HCT116 (cell line): ENCODE data around the gene KRTAP26-1. TPM values are rescaled to one million over a fixed set of nuclear protein-coding genes. Genes with fewer than 3 reads are reported as not detected.

Experiments used
- ATAC-seq: fragments of 200-7000 bp; cut with Tn5 transposase; 2 replicates; pipeline ENCODE4 v1.9.1; 2020; ENCODE audit warnings: mild to moderate bottlenecking, moderate library complexity
- BruUV-seq: library from RNA; stranded (reverse); fragments of 400-500 nt; replicated peaks from 2 replicates; lab custom pipeline; 2021; lab: Mats Ljungman, UMichigan
- CTCF ChIA-PET: fragments of 300-600 bp; sonication (Branson Sonifier 250); formaldehyde crosslinking; loops from one replicate; lab custom pipeline; 2021; ENCODE audit warnings: antibody characterized with exemption; lab: Charles Lee
- POLR2A ChIA-PET: fragments of 300-600, 350-600 bp; sonication (Branson Sonifier 250); formaldehyde crosslinking; loops from one replicate; lab custom pipeline; 2021; ENCODE audit warnings: antibody characterized with exemption; lab: Charles Lee
- RAD21 ChIA-PET, 2 experiments: fragments of 300-600 bp; sonication (Branson Sonifier 250); formaldehyde crosslinking; loops; one replicate each; lab custom pipeline; 2023; ENCODE audit warnings: low total read pairs in 2 of 2; ENCODE audit not compliant: uncharacterized antibody in 2 of 2, unreplicated experiment in 2 of 2, low non-redundant PET in 1 of 2; lab: Charles Lee
- DNase-seq: peaks from one replicate; pipeline ENCODE4 v3.0.0-alpha.2; 2010; ENCODE audit warnings: low read depth, low spot score
- H2AFZ ChIP-seq: fragments of 200-600 bp; shearing (Covaris generic), sonication (generic); 2 replicates; pipeline ENCODE4 v1.6.1; 2017; ENCODE audit warnings: low read depth, mixed run types, mixed read lengths, antibody characterized with exemption, low read length; ENCODE audit not compliant: poor library complexity, severe bottlenecking
- H3K27ac ChIP-seq: 2 replicates; pipeline ENCODE4 v1.5.1; 2012; ENCODE audit warnings: low read depth, low read length
- H3K27me3 ChIP-seq: fragments of 200-600 bp; sonication (generic); 2 replicates; pipeline ENCODE4 v1.6.1; 2016; ENCODE audit warnings: mixed run types, low read length, mixed read lengths; ENCODE audit not compliant: insufficient read depth
- H3K36me3 ChIP-seq, 2 experiments: fragments of 200-500 bp in 1 of 2; fragments of 200-600 bp in 1 of 2; sonication (Bioruptor generic) in 1 of 2; sonication (generic) in 1 of 2; 2 replicates each; pipeline versions ENCODE4 v1.5.1 to v1.6.1; 2014 to 2016; ENCODE audit warnings: low read length in 2 of 2, inconsistent platforms in 1 of 2, mixed read lengths in 1 of 2, mixed run types in 1 of 2; ENCODE audit not compliant: insufficient read depth in 2 of 2, control insufficient read depth in 1 of 2
- H3K4me1 ChIP-seq, 2 experiments: fragments of 200-600 bp in 1 of 2; sonication (generic) in 1 of 2; 2 replicates each; pipeline versions ENCODE4 v1.5.1 to v1.6.1; 2012 to 2017; ENCODE audit warnings: low read length in 2 of 2, inconsistent platforms in 1 of 2, mild to moderate bottlenecking in 1 of 2, mixed read lengths in 1 of 2, mixed run types in 1 of 2, moderate library complexity in 1 of 2; ENCODE audit not compliant: insufficient read depth in 2 of 2, control insufficient read depth in 1 of 2
- H3K4me2 ChIP-seq: fragments of 200-600 bp; sonication (generic); 2 replicates; pipeline ENCODE4 v1.6.1; 2017; ENCODE audit warnings: mixed run types, low read length, mixed read lengths
- H3K4me3 ChIP-seq, 2 experiments: fragments of 200-600 bp in 1 of 2; sonication (generic) in 1 of 2; replicated peaks in 1 of 2; 2 replicates each; pipeline ENCODE4 v1.5.1; 2011 to 2016; ENCODE audit warnings: low read length in 2 of 2, control low read depth in 1 of 2, low read depth in 1 of 2, mild to moderate bottlenecking in 1 of 2, mixed read lengths in 1 of 2, mixed run types in 1 of 2
- H3K79me2 ChIP-seq: fragments of 200-600 bp; sonication (generic); 2 replicates; pipeline ENCODE4 v1.6.1; 2017; ENCODE audit warnings: mild to moderate bottlenecking, mixed run types, low read length, moderate library complexity, mixed read lengths; ENCODE audit not compliant: insufficient read depth
- H3K9ac ChIP-seq: fragments of 200-600 bp; sonication (generic); 2 replicates; pipeline ENCODE4 v1.6.1; 2016; ENCODE audit warnings: low read length, mixed read lengths
- H3K9me2 ChIP-seq: fragments of 200-600 bp; sonication (generic), shearing (Covaris generic); 2 replicates; pipeline ENCODE4 v1.6.1; 2017; ENCODE audit warnings: mixed run types, mild to moderate bottlenecking, moderate library complexity; ENCODE audit not compliant: insufficient read depth
- H3K9me3 ChIP-seq, 2 experiments: fragments of 200-500 bp in 1 of 2; fragments of 200-600 bp in 1 of 2; sonication (Bioruptor generic) in 1 of 2; sonication (generic) in 1 of 2; 2 replicates each; pipeline ENCODE4 v1.6.1; 2014 to 2017; ENCODE audit warnings: low read length in 2 of 2, mixed read lengths in 2 of 2, inconsistent platforms in 1 of 2, low read depth in 1 of 2, mild to moderate bottlenecking in 1 of 2, mixed run types in 1 of 2, moderate library complexity in 1 of 2; ENCODE audit not compliant: control insufficient read depth in 1 of 2, insufficient read depth in 1 of 2
- H4K20me1 ChIP-seq: fragments of 200-600 bp; sonication (generic), shearing (Covaris generic); 2 replicates; pipeline ENCODE4 v1.6.1; 2017; ENCODE audit warnings: mixed run types, mild to moderate bottlenecking, moderate library complexity; ENCODE audit not compliant: insufficient read depth
- CBX3 ChIP-seq: IDR thresholded peaks from 2 replicates; pipeline ENCODE4 v1.6.1; 2012; ENCODE audit warnings: low read depth
- CEBPB ChIP-seq: IDR thresholded peaks from 2 replicates; pipeline ENCODE4 v1.6.1; 2012; ENCODE audit warnings: low read depth
- EGR1 ChIP-seq: IDR thresholded peaks from 2 replicates; pipeline ENCODE4 v1.6.1; 2012; ENCODE audit warnings: low read depth
- FOSL1 ChIP-seq: IDR thresholded peaks from 2 replicates; pipeline ENCODE4 v1.6.1; 2012; ENCODE audit warnings: low read depth
- POLR2A ChIP-seq: IDR thresholded peaks from 2 replicates; pipeline ENCODE4 v1.7.0; 2011; ENCODE audit warnings: borderline replicate concordance; ENCODE audit not compliant: insufficient read depth, insufficient read length; ENCODE audit errors: extremely low read depth
- SRF ChIP-seq: IDR thresholded peaks from 2 replicates; pipeline ENCODE4 v1.6.1; 2012; ENCODE audit warnings: low read depth
- TCF7L2 ChIP-seq: IDR thresholded peaks from 2 replicates; pipeline ENCODE4 v1.7.0; 2011; ENCODE audit warnings: borderline replicate concordance, inconsistent platforms; ENCODE audit not compliant: insufficient read depth, insufficient read length; ENCODE audit errors: extremely low read depth
- ZNF274 ChIP-seq: fragments of 200-500 bp; sonication (Bioruptor generic); IDR thresholded peaks from 2 replicates; pipeline ENCODE4 v1.6.1; 2014; ENCODE audit warnings: mild to moderate bottlenecking, low read depth, low read length, inconsistent platforms
- intact Hi-C: fragments of 100-400 bp; cut with micrococcal nuclease; formaldehyde crosslinking; loops from 2 replicates; pipeline ENCODE4 v1.10.0; 2022
- total RNA-seq: library from RNA; stranded (reverse); gene quantifications from one replicate; pipeline ENCODE4 v1.2.1, GENCODE V29; 2021; ENCODE audit not compliant: unreplicated experiment
- TF ChIP-seq, protein P1 (sequence below), 3 experiments: fragments of 200-600 bp in 1 of 3; sonication (generic) in 1 of 3; IDR thresholded peaks in 2 of 3; conservative IDR thresholded peaks in 1 of 3; 2 replicates each; pipeline ENCODE4 v1.5.1; 2012 to 2017; ENCODE audit warnings: low read depth in 2 of 3, low read length in 2 of 3, antibody characterized with exemption in 1 of 3, borderline replicate concordance in 1 of 3, control low read depth in 1 of 3, mild to moderate bottlenecking in 1 of 3, mixed read lengths in 1 of 3, mixed run types in 1 of 3, moderate library complexity in 1 of 3; ENCODE audit not compliant: insufficient read depth in 1 of 3
- TF ChIP-seq, protein P2 (sequence below): IDR thresholded peaks from 2 replicates; pipeline ENCODE4 v1.6.1; 2011; ENCODE audit warnings: mild to moderate bottlenecking, low read length, moderate library complexity; ENCODE audit not compliant: insufficient replicate concordance; ENCODE audit errors: extremely low read depth
- TF ChIP-seq, protein P3 (sequence below): IDR thresholded peaks from 2 replicates; pipeline ENCODE4 v1.6.1; 2012

Gene KRTAP26-1
- total RNA-seq, 1 experiment from 2014 or later, result not detected

DNA sequence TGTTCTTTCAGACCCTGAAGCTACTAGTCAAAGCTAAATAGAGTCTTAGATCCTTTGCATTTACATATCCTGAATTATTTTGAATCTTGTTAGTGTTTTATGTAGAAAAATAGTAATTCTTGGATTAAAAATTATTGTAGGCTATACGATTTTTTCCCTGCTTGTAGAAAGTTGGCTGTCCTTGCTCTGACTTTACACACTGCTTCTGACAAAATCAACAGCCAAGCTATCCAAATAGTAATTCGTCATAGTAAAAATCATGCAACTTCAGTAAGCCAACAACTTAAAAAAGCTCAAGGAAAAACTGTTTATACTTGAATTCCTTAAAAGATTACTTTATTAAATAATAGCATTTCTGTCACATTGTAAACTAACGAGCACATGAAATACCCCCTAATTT, 35.8 kb upstream of the KRTAP26-1 start:
- TF ChIP-seq, protein P1, sequence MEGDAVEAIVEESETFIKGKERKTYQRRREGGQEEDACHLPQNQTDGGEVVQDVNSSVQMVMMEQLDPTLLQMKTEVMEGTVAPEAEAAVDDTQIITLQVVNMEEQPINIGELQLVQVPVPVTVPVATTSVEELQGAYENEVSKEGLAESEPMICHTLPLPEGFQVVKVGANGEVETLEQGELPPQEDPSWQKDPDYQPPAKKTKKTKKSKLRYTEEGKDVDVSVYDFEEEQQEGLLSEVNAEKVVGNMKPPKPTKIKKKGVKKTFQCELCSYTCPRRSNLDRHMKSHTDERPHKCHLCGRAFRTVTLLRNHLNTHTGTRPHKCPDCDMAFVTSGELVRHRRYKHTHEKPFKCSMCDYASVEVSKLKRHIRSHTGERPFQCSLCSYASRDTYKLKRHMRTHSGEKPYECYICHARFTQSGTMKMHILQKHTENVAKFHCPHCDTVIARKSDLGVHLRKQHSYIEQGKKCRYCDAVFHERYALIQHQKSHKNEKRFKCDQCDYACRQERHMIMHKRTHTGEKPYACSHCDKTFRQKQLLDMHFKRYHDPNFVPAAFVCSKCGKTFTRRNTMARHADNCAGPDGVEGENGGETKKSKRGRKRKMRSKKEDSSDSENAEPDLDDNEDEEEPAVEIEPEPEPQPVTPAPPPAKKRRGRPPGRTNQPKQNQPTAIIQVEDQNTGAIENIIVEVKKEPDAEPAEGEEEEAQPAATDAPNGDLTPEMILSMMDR (IDR thresholded peaks at IDR 0.05 in 2 of 3, conservative IDR thresholded peaks at IDR 0.05 in 1 of 3; ENCODE audit: borderline replicate concordance in 1 of 3, insufficient read depth in 1 of 3, low read depth in 2 of 3, low read length in 2 of 3), result no peak
- TF ChIP-seq FOSL1, result no peak
- no peak for TF ChIP-seq TCF7L2
- TF ChIP-seq ZNF274, result no peak
- TF ChIP-seq SRF, result no peak
- no peak for TF ChIP-seq POLR2A
- RAD21 ChIA-PET, result no interaction called here
- peaks cover 7 to 16% of the 10 kb centered on the region in 2 experiments; a peak in 3 of 4 replicates for H3K9me3 ChIP-seq
- no peak overlapping the region for H3K9ac ChIP-seq
- intact Hi-C loops, result no loop called here
- H3K4me3 ChIP-seq, result no peak overlapping the region
- H3K79me2 ChIP-seq, result no peaks in the 10 kb centered on the region
- POLR2A ChIA-PET, result no interaction called here
- ATAC-seq (no peak), DNase-seq (no peak)
- H3K4me1 ChIP-seq, result no peaks in the 10 kb centered on the region
- CTCF ChIA-PET, result no interaction called here
- H3K4me2 ChIP-seq, result no peak overlapping the region
- no peaks in the 10 kb centered on the region for H3K9me2 ChIP-seq
- BruUV-seq, result no TSS peak
- no peaks in the 10 kb centered on the region for H3K36me3 ChIP-seq
- H3K27me3 ChIP-seq, result no peaks in the 10 kb centered on the region
- H4K20me1 ChIP-seq, result no peaks in the 10 kb centered on the region
- H2AFZ ChIP-seq, result no peak overlapping the region
- H3K27ac ChIP-seq, result no peak overlapping the region

DNA sequence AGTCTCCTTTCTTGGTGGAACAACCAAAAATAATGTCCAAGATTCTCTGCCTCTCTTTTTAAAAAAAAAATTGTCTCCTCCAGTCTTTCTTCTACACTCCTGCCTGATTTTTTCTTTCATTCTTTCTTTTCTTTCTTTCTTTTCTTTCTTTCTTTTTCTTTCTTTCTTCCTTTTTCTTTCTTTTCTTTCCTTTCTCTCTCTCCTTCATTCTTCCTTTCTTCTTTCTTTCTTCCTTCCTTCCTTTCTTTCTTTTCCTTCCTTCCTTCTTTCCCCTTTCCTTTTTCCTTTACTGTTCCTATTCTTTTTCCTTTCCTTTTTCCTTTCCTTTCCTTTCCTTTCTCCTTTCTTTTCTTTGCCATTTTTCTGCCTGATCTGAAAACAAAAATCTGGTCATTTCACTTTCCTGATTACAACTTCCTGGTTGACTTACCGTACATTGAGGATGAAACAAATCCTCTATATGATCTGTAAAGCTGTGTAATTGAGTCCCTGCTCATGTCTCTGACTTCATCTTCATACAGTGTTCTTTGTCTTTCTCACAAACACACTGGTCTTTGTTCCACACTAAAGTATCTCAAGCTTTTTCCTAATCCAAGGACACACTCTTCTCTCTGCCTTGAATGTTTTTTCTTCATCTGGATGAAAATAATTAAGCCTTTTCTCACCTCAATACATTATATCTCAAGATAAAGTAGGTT, 34.3 kb upstream of the KRTAP26-1 start:
- CTCF ChIA-PET, result no interaction called here
- Histone ChIP-seq H3K27me3 (no peaks in the 10 kb centered on the region), H3K9me3 (peaks cover 12 to 16% of the 10 kb centered on the region in 2 experiments; a peak in 3 of 4 replicates), H3K27ac (no peak overlapping the region), H3K9ac (no peak overlapping the region), H3K4me3 (no peak overlapping the region), H2AFZ (no peak overlapping the region), H3K36me3 (no peaks in the 10 kb centered on the region), H3K79me2 (no peaks in the 10 kb centered on the region), H3K9me2 (no peaks in the 10 kb centered on the region), H3K4me1 (no peaks in the 10 kb centered on the region), H3K4me2 (no peak overlapping the region), H4K20me1 (no peaks in the 10 kb centered on the region)
- DNase-seq (no peak), ATAC-seq (no peak)
- POLR2A ChIA-PET, result no interaction called here
- RAD21 ChIA-PET, result no interaction called here
- no TSS peak for BruUV-seq
- intact Hi-C loops, result no loop called here
- TF ChIP-seq, protein P2, sequence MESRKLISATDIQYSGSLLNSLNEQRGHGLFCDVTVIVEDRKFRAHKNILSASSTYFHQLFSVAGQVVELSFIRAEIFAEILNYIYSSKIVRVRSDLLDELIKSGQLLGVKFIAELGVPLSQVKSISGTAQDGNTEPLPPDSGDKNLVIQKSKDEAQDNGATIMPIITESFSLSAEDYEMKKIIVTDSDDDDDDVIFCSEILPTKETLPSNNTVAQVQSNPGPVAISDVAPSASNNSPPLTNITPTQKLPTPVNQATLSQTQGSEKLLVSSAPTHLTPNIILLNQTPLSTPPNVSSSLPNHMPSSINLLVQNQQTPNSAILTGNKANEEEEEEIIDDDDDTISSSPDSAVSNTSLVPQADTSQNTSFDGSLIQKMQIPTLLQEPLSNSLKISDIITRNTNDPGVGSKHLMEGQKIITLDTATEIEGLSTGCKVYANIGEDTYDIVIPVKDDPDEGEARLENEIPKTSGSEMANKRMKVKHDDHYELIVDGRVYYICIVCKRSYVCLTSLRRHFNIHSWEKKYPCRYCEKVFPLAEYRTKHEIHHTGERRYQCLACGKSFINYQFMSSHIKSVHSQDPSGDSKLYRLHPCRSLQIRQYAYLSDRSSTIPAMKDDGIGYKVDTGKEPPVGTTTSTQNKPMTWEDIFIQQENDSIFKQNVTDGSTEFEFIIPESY, result no peak
- TF ChIP-seq TCF7L2, result no peak
- TF ChIP-seq, protein P3, sequence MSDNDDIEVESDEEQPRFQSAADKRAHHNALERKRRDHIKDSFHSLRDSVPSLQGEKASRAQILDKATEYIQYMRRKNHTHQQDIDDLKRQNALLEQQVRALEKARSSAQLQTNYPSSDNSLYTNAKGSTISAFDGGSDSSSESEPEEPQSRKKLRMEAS, result no peak
- no peak for TF ChIP-seq SRF
- no peak for TF ChIP-seq EGR1
- no peak for TF ChIP-seq CEBPB
- TF ChIP-seq CBX3, result no peak
